Stimulated activated CD4-positive, alpha-beta T cell treated with anti-CD3 and anti-CD28 coated beads, Interleukin-4, amount 100 ng/mL, for 24 hours (primary cell): ENCODE data around the gene MAP3K19.
"Not testable (repeated sequence)": the region's sequence is repeated elsewhere in the genome, so short reads cannot be mapped to it uniquely, and the experiment has no call there.

Experiments
- DNase-seq: peaks from one replicate; pipeline ENCODE4 v3.0.0-alpha.2; 2020

Gene MAP3K19, protein sequence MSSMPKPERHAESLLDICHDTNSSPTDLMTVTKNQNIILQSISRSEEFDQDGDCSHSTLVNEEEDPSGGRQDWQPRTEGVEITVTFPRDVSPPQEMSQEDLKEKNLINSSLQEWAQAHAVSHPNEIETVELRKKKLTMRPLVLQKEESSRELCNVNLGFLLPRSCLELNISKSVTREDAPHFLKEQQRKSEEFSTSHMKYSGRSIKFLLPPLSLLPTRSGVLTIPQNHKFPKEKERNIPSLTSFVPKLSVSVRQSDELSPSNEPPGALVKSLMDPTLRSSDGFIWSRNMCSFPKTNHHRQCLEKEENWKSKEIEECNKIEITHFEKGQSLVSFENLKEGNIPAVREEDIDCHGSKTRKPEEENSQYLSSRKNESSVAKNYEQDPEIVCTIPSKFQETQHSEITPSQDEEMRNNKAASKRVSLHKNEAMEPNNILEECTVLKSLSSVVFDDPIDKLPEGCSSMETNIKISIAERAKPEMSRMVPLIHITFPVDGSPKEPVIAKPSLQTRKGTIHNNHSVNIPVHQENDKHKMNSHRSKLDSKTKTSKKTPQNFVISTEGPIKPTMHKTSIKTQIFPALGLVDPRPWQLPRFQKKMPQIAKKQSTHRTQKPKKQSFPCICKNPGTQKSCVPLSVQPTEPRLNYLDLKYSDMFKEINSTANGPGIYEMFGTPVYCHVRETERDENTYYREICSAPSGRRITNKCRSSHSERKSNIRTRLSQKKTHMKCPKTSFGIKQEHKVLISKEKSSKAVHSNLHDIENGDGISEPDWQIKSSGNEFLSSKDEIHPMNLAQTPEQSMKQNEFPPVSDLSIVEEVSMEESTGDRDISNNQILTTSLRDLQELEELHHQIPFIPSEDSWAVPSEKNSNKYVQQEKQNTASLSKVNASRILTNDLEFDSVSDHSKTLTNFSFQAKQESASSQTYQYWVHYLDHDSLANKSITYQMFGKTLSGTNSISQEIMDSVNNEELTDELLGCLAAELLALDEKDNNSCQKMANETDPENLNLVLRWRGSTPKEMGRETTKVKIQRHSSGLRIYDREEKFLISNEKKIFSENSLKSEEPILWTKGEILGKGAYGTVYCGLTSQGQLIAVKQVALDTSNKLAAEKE (N-terminal part only)

DNA sequence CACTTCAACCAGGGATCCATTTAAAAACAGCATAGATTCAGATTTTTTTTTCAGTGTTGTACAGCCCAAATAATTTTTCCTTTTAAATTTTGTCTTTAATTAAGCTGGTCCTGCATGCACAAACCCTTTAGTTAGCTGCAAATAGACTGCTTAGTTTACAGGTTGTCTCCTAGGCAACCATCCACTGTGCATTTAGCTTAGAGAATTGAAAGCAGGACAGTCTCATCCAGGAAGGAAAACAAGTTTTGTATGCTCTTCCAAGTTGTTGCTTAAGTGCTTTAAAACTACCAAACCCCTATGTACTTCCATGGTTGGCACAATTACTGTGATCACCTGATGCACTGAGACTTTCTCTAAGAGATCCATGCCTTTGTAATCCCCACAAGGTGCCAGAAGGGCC is at the start of gene MAP3K19:
TSS of gene MAP3K19 (minus strand) at position 148 of the 400 bp plus-strand sequence. CDS start 22,800 bp downstream, outside the sequence.
- DNase-seq = no peak

DNA sequence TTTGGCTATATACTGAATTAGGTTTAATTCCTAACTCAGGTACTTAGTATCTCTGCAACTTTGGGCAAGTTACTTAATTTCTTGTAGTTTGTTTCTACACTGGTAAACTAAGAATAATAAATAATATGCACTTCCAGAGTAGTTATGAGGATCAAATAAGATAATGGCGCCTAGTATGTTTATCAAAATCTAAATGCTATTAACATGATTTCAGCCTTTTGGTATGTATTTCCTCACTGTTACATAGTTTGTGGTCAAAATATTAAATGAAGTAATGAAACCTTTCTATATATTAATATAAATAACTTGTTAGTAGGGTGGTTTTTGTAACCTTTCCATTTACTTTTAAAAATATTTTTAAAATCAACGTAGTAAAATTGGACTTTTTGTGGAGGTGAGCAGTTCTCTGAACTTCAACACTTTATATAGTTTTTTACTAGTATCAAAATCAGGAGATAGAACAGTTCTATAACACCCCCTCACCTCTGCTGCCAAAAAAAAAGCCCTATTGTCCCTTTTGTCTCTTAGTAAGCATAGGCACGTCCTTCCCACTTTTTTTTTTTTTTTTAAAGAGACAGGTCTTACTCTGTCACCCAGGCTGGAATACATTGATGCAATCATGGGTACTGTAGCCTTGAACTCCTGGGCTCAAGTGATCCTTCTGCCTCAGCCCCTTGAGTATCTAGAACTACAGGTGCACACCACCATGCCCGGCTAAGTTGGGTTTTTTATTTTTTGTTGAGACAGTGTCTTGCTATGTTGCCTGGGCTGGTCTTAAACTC is 49.6 kb upstream of the MAP3K19 start:
- DNase-seq = no peak

DNA sequence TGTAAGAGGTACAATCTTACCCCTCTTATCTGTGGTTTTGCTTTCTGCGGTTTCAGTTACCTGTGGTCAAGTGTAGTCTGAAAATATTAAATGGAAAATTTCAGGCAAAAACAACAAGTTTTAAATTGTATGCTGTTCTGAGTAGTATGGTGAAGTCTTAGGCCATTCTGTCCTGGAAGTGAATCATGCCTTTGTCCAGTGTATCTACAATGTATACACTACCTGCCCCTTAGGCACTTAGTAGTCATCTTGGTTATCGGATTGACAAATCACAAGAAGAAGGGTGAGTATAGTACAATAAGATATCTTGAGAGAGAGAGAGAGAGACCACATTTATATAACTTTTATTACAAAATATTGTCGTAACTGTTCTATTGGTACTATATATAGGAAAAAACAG is 48.3 kb upstream of the MAP3K19 start:
- no peak for DNase-seq

DNA sequence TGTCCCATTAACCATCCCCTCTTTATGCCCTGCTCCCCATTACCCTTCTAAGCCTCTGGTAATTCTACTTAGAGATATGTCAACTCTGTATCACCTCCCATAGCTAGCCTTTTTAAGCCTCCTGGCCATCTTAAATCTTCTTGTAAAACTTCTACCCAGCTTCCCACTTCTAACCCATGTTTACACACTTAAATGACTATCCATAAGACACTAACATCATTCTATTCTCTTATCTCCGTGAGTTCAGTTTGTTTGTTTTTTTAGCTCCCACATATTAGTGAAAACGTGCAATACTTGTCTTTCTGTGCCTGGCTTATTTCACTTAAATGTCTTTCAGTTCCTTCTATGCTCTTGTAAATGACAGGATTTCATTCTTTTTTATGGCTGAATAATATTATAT is 47.3 kb upstream of the MAP3K19 start:
- DNase-seq = no peak

DNA sequence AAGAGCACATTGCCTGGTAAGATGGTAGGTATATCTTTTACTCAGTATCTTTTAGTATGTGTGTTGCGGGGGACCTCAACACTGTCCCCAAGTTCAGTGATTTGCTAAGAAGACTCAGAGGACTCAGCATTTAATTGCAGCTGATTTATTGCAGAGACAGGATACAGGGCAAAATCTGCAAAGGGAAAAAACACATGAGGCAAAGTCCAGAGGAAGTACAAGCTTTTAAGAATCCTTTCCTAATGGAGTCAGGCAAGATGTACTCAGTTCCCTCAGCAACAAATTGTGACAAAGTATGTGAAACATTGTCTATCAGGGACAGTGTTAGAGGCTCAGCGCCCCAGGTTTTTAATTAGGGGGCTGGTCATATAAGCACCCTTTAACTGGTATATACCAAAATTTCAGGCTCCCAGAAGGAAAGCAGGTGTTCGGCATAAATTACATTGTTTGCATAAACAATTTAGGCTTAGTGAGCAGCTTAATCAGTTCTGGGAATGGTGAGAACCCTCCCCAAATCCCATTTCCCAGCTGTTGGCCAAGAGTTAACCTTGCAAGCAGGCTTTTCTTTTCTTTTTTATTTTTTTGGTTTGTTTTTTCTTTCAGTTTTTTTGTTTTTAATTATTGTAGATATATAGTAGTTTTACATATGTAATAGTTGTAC is 46.6 kb upstream of the MAP3K19 start:
- DNase-seq = no peak

DNA sequence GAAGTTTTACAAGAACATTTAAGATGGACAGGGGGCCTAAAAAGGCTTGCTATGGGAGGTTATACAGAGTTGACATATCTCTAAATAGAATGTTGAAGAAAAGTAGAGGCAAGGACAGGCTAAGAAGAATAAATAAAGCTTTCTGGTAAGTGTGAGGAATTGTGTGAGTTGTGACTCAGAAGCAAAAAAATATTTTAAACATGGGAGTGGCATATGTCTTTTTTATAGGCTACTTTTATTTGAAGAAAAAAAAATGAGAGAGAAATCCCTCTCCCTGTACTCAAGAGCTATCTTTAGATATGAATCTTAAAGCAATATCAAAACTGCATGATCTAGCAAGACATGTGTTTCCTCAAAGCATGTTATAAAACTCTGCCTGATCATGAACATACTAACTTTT is 45.9 kb upstream of the MAP3K19 start:
- DNase-seq = no peak

DNA sequence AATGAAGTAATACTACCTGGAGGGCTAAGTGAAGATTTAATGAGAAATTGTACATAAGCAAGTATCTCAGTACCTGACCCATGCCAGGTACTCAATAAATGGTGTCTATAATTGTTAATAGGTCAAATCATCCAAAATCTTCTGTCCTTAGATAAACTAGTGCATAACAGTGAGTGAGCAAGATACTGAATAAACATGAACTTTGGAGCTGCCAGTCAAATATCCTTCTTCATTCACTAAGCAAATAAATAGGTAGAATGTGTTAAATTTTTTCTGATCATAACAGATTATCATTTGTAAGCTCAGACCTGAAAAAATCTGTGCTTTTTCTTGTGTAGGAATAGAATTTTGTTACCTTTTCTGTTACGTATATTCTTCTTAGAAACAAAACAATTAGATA is 44.4 kb upstream of the MAP3K19 start:
- no peak for DNase-seq

DNA sequence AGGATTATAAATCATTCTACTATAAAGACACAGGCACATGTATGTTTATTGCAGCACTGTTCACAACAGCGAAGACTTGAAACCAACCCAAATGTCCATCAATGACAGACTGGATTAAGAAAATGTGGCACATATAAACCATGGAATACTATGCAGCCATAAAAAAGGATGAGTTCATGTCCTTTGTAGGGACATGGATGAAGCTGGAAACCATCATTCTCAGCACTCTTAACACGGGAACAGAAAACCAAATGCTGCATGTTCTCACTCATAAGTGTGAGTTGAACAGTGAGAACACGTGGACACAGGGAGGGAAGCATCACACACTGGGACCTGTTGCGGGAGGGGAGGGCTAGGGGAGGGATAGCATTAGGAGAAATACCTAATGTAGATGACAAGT is 42.4 kb upstream of the MAP3K19 start:
- DNase-seq = not testable (repeated sequence)

DNA sequence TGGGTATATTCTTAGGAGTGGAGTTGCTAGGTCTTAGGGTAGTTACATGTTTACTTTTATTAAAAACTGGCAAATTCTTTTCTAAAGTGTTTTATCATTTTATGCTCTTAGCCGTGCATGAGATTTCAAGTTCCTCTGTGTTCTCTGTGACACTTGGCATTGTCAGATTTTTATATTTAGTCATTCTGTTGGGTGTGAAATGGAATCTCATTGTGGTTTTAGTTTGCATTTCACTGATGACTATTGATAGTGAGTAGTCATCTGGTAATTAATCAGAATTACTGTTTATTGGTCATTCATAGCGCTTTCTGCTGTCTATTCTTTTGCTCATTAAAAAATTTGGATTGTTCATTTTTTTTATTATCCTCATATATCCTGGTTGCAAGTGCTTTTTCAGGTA is 39.0 kb upstream of the MAP3K19 start:
- DNase-seq = no peak

DNA sequence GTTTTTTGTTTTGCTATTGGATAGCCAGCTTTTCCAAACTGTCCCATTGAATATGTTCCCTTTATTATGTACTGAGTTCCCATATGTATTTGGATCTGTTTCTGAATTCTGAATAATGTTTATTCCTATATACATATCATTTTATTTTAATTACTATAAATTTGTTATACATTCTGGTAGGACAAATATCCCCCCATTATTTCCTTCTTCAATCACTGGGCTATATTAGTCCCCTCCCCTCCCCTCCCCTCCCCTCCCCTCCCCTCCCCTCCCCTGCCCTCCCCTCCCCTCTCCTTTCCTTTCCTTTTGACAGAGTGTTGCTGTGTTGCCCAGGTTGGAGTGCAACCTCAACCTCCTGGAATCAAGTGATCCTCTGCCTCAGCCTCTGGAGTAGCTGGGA is 31.2 kb upstream of the MAP3K19 start:
- DNase-seq = no peak

DNA sequence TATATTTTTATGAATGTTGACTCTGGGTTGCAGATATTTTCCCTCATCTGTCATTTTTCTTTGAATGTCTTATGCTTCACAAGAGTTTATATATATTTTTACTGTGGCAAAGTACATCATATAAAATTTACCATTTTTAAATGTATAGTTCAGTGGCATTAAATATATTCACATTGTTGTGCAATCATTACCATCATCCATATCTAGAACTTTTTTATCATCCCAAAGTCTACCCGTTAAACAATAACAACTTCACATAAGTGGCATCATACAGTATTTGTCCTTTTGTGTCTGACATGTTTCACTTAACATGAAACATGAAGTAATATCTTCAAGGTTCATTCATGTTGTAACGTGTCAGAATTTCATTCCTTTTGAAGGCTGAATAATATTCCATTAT is 29.3 kb upstream of the MAP3K19 start:
- DNase-seq = no peak

DNA sequence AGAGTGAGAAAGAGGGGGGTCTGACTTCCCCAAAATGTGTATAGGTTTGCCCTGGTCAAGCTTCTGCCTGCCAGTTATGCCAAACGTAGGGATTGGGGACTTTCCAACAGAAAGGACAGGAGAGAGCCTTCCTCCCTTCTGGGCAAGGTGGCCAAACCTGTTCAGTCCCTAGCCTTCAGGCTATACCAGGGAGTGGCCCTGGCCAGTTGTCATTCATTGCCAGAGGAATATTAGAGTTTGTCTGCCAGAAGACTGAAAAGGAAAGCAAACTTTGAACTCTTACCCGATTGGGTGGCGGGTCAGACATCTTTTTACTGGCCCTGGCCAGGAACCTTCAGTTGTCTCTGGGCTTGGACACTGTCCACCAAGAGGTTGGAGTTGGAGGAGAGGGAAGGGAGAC is 27.0 kb upstream of the MAP3K19 start:
- no peak for DNase-seq

DNA sequence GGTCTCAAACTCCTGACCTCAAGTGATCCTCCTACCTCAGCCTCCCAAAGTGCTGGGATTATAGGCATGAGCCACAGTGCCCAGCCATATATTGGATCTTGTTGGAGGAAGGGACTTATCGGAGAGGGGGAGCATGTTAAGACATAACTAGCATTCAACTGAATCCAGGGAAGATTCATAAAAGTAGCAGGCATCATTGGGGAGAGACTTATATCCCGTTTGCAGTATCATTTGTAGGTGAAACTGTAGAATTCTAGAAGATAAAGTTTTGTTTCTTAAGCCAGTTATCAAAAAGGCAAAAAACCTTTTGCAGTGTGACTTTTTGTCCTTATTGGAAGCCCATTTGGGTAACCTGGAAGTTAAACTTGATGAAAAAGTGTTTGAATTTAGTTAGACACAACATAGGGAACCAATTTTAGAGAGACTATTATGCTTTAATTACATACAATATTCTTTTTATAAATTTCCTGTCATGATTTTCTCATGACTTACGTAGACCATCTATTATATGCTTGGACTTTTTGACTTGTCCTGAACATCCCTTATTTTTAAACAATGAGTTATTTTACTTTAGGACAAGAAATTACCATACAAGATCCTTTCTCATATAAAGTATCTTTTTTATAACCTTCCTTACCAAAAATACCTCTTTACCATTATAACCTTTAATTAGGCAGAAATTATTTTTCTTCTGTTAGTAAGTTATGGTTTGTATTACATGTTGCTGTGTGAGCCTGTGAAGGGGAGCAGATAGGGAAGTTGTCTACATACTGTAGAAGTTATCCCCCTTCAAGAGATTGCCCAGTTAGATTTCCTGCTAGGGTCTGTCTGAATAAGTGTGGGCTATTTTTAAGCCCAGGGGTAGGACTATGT is 25.1 kb upstream of the MAP3K19 start:
- DNase-seq = no peak

DNA sequence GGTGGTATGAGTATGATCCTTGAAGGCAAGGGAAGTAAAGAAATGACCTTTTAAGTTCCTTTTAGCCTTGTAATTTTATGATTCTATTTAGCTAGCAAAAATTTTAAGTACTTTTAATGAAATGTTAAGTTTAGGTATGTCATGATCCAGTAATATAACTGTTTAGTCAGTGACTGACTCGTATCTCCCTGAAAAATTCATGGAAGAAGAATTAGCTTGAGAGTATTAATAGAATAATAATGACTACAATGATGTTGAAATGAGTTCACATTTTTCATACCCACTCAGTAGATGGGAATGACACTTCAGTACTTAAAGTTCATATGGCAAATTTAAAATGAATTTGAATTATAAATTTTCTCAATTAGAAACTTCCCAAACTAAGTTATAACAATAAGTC is 19.5 kb upstream of the MAP3K19 start:
- no peak for DNase-seq

DNA sequence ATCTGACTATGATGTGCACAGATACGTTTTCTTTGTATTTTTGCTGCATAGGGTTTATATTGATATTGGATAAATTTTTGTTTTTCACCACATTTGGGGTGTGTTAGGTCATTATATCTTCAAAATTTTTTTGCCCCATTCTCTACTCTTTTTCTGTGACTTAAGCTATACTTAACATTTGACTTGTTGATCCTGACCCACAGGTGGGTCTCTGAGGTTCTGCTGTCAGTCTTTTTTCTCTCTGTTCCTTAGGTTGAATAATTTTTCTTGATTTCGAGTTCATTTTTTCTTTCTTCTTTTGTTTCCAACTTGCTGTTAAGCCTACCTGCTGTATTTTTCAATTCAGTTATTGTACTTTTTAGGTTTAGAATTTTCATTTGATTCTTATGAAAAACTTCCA is 16.9 kb upstream of the MAP3K19 start:
- DNase-seq = no peak

DNA sequence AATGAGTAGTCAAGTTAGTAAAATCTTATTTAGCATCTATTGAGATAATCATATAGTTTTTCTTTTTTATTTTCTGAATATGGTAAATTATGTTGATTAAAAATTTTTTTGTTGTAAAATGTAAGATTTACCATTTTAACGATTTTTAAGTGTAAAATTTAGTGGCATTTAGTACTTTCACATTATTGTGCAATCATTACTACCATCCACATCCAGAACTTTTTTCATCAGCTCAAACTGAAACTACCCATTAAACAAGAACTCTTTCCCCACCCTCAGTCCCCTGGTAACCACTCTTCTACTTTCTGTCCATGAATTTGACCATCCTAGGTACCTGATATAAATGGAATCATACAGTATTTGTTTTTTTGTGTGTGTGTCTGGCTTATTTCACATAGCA is 16.0 kb upstream of the MAP3K19 start:
- no peak for DNase-seq

DNA sequence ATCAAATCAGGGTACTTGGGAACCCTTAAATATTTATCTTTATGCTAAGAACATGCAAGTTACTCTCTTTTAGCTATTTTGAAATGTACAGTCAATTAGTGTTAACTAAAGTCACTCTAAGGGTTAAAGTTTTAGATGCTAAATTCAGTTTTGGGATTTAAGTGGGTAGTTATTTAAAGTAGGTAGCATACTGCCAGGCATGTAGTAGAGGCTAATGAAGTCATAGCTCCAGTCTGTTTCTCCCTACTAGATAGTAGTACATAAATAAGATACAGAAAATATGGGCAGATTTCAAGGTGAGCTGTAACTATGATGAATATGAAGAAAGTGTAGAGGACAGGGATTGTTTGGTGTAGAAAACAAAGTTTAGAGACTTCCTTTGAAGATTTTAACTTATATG is 12.3 kb upstream of the MAP3K19 start:
- DNase-seq = no peak

DNA sequence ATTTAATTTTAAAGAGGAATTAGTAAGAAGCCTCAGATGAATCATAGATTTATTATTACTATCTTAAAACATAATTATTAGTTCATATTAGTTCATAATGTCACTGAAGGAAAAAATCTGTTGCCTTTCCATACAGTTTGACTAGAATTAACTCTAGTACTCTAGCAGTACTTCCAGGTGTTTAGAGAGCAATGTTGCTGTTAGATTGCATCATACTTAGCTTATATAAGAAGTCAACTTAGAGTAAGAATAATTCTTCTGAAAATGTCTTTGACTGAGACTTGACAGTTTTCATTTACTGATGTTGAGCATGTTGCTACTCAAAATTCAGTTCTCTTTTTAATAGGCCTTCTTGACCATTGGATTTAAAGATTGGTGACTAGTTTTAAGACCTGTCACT is 9.5 kb upstream of the MAP3K19 start:
- DNase-seq = no peak

DNA sequence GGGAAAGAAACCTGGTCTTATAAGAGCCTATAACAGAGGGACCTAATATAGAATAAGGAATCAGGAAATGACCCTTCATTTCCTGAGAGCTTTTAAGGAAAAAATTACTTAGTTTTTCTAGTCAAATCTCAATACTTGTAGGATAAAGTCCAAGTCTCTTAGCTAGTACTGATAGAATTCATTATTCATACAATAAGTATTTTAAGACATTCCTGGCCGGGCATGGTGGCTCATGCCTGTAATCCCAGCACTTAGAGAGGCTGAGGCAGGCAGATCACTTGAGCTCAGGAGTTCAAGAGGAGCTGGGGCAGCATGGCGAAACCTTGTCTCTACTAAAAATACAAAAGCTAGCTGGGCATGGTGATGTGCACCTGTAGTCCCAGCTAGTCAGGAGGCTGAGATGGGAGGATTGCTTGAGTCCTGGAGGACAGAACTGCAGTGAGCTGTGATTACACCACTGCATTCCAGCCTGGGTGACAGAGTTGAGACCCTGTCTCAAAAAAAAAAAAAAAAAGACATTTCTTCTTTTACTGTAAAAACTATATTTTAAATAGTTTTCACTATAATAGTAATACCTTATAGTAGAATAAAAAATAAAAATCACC is 8.0 kb upstream of the MAP3K19 start:
- no peak for DNase-seq

DNA sequence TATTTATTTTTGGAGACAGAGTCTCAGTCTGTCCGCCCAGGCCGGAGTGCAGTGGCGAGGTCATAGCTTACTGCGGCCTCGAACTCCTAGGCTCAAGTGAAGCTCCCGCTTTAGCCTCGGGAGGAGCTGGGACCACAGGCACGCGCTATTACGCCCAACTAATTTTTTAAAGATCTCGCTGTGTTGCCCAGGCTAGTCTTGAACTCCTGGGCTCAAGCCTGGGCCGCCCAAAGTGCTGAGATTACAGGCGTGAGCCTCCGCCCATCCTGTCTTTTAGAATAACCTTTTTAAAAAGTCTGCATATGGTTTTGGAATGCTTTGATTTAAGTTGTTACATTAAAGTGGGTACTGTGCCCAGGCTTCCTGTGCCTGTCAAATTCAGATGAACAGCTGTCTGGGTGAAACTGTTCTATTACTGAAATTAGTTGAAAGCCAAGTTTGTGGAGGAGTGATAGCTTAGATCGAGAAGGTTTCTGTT is 5.8 kb upstream of the MAP3K19 start:
- peak; percentile 43 for DNase-seq
